Left lung (tissue), 10 donors: ENCODE results near the gene CLPTM1L. TPM values are rescaled to one million over a fixed set of nuclear protein-coding genes. Genes with fewer than 3 reads are reported as not detected.

Experiments
- ATAC-seq: fragments of 200-7000 bp; cut with Tn5 transposase; one replicate; pipeline ENCODE4 v1.9.1; 2020; ENCODE audit warnings: moderate library complexity
- DNase-seq, 4 donors: peaks; one replicate each; pipeline ENCODE4 v3.0.0-alpha.2; 2013 to 2020
- H3K27ac ChIP-seq, 2 donors: fragments of 200-600 bp; sonication (generic) in 1 of 2; one replicate each; pipeline versions ENCODE4 v1.5.0 to v1.8.0; 2020 to 2021
- H3K27me3 ChIP-seq, 2 donors: fragments of 200-600 bp; sonication (generic) in 1 of 2; one replicate each; pipeline versions ENCODE4 v1.5.0 to v1.8.0; 2020 to 2021
- H3K36me3 ChIP-seq, 2 donors: fragments of 200-600 bp; sonication (generic) in 1 of 2; one replicate each; pipeline versions ENCODE4 v1.5.0 to v1.8.0; 2020 to 2021
- H3K4me1 ChIP-seq, 2 donors: fragments of 200-600 bp; one replicate each; pipeline ENCODE4 v1.8.0; 2021
- H3K4me3 ChIP-seq, 2 donors: fragments of 200-600 bp; sonication (generic) in 1 of 2; one replicate each; pipeline versions ENCODE4 v1.5.0 to v1.8.0; 2020 to 2021; ENCODE audit warnings: mild to moderate bottlenecking in 1 of 2
- H3K9me3 ChIP-seq, 2 donors: fragments of 200-600 bp; sonication (generic) in 1 of 2; one replicate each; pipeline versions ENCODE4 v1.5.0 to v1.8.0; 2020 to 2021
- CTCF ChIP-seq, 2 donors: fragments of 200-600 bp; sonication (generic) in 1 of 2; IDR thresholded peaks; one replicate each; pipeline versions ENCODE4 v1.5.0 to v1.8.0; 2021; ENCODE audit warnings: antibody characterized with exemption in 2 of 2
- intact Hi-C, 2 donors: fragments of 100-400 bp; cut with DNase I; formaldehyde crosslinking; loops; one replicate each; pipeline versions ENCODE4 v1.11.2 to v1.14.2; 2022
- polyA plus RNA-seq, 6 donors: library from polyadenylated mRNA; unstranded; fragments of 120-200 nt; gene quantifications; one replicate each; pipeline ENCODE4 v1.2.1, GENCODE V29; 2013; ENCODE audit not compliant: insufficient read length in 6 of 6
- total RNA-seq, 2 donors: library from RNA; stranded (reverse); fragmentation: NEBNext Ultra II Directional; extraction: Animal tissue kit (Norgen Biotek cat#: 25700); gene quantifications; one replicate each; pipeline ENCODE4 v1.2.1, GENCODE V29; 2021
- donor health status: DM: no; HTN: yes; CAD: no.
- donor health status: DM: no; HTN: no; CAD: no.

CLPTM1L gene
- total and polyA plus RNA-seq, 8 donors: 90.4 to 171 (median 99.4) TPM

DNA sequence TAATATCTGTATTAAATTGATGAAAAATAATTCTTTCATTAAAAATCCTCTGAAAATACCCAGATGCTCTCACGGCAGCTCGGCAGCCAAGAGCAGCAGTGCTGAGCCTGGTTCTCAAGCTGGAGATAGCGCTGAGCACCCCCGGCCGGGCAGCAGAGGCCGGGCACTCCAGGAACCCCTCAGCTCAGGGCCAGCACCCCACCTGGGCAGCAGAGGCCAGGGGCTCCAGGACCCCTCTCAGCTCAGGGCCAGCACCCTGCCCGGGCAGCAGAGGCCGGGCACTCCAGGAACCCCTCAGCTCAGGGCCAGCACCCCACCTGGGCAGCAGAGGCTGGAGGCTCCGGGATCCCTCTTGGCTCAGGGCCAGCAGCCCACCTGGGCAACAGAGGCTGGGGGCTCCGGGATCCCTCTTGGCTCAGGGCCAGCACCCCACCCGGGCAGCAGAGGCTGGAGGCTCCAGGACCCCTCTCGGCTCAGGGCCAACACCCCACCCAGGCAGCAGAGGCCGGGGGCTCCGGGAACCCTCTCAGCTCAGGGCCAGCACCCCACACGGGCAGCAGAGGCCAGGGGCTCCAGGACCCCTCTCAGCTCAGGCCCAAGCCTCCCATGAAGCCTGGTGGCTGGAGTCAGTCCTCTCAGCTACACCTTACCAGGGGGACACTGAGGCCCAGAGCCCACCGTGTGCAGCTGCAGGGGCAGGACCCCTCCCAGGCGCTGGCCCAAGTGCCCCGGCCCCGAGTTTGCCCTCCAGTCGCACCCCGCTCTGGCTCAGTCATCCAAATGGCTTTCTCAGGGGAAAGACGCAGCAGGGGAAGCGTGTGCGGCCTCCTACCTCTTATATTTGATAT is 21.7 kb downstream of the CLPTM1L start:
- H3K4me3 ChIP-seq: no peak overlapping the region
- intact Hi-C loops: no loop called here
- no peaks in the 10 kb centered on the region for H3K27me3 ChIP-seq
- no peaks in the 10 kb centered on the region for H3K4me1 ChIP-seq
- DNase-seq: peak in 1 of 4 donors; percentile 54
- no peak for TF ChIP-seq CTCF (IDR thresholded peaks at IDR 0.05)
- peaks cover 0 to 80% of the 10 kb centered on the region in 2 donors for H3K36me3 ChIP-seq
- no peak for ATAC-seq
- no peak overlapping the region for H3K27ac ChIP-seq
- no peaks in the 10 kb centered on the region for H3K9me3 ChIP-seq

GRCh38 chr5:1322036-1322900 is 22.6 kb downstream of the CLPTM1L start:
- intact Hi-C loops: no loop called here
- no peak for TF ChIP-seq CTCF (IDR thresholded peaks at IDR 0.05)
- Histone ChIP-seq H3K9me3 (no peaks in the 10 kb centered on the region), H3K27ac (no peak overlapping the region), H3K4me3 (no peak overlapping the region), H3K27me3 (no peaks in the 10 kb centered on the region), H3K4me1 (no peaks in the 10 kb centered on the region), H3K36me3 (peaks cover 0 to 90% of the 10 kb centered on the region in 2 donors)
- ATAC-seq: no peak
- peak in 1 of 4 donors; percentile 76 for DNase-seq

DNA sequence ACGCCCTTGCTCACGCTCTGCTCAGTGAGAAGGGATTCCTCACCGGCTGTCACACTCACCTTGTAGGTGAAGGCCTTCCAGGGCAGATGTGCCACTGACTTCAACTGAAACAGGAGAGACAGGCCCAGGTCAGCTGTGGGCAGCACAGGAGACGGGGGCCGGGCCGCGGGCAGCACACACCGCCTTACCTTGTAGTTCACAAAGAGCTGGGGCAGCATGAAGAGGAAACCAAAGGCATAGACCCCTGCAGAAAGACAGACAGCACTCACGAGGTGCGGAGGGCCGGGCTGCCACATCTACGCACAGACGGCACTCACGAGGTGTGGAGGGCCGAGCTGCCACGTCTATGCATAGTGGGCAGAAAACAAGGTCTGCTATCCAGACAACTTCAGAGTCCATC is 23.3 kb downstream of the CLPTM1L start:
- DNase-seq: no peak
- intact Hi-C loops: no loop called here
- H3K27ac ChIP-seq: no peak overlapping the region
- no peaks in the 10 kb centered on the region for H3K27me3 ChIP-seq
- TF ChIP-seq CTCF (IDR thresholded peaks at IDR 0.05): no peak
- no peak overlapping the region for H3K4me3 ChIP-seq
- H3K9me3 ChIP-seq: no peaks in the 10 kb centered on the region
- H3K36me3 ChIP-seq: peaks cover 0 to 94% of the 10 kb centered on the region in 2 donors
- no peaks in the 10 kb centered on the region for H3K4me1 ChIP-seq
- ATAC-seq: no peak

GRCh38 chr5:1320436-1321344 is 24.2 kb downstream of the CLPTM1L start:
- intact Hi-C loops: no loop called here
- Histone ChIP-seq H3K27me3 (no peaks in the 10 kb centered on the region), H3K4me1 (peaks cover 0 to 4% of the 10 kb centered on the region in 2 donors), H3K27ac (no peak overlapping the region), H3K4me3 (no peak overlapping the region), H3K9me3 (no peaks in the 10 kb centered on the region), H3K36me3 (peaks cover 0 to 88% of the 10 kb centered on the region in 2 donors)
- DNase-seq (peak in 2 of 4 donors; percentile 26 to 70), ATAC-seq (no peak)
- no peak for TF ChIP-seq CTCF (IDR thresholded peaks at IDR 0.05)
